H4 (cell line): ENCODE measurements around the gene IGF1R. TPM values are rescaled to one million over a fixed set of nuclear protein-coding genes. Genes with fewer than 3 reads are reported as not detected.

Source experiments
- DNase-seq: peaks from one replicate; pipeline ENCODE4 v3.0.0-alpha.2; 2015; ENCODE audit warnings: low spot score
- total RNA-seq: library from RNA; depleted of rRNA; stranded (reverse); fragments of >200 nt; shearing (Covaris generic); gene quantifications from 2 replicates; pipeline ENCODE4 v1.2.3, GENCODE V29; 2014

Gene IGF1R
- total RNA-seq, 1 experiment from 2014 or later, result 15.5 TPM

GRCh38 chr15:98745650-98746374, 97.5 kb downstream of the IGF1R start:
- DNase-seq, result no peak

- no peak for DNase-seq
These were observed 98.2 kb downstream of the IGF1R start for GRCh38 chr15:98746375-98747155.

GRCh38 chr15:98751767-98752166, 103.4 kb downstream of the IGF1R start:
- no peak for DNase-seq

GRCh38 chr15:98753726-98754656, 105.7 kb downstream of the IGF1R start:
- DNase-seq, result peak; percentile 23

GRCh38 chr15:98754657-98755022, 106.3 kb downstream of the IGF1R start:
- no peak for DNase-seq

- DNase-seq, result no peak
These were observed 106.8 kb downstream of the IGF1R start for GRCh38 chr15:98755138-98755537.

- DNase-seq, result no peak
These were observed 107.4 kb downstream of the IGF1R start for GRCh38 chr15:98755781-98756180.

GRCh38 chr15:98758224-98758623, 109.9 kb downstream of the IGF1R start:
- DNase-seq, result no peak

GRCh38 chr15:98759277-98759676, 110.9 kb downstream of the IGF1R start:
- no peak for DNase-seq

GRCh38 chr15:98760112-98760826, 111.9 kb downstream of the IGF1R start:
- DNase-seq, result no peak

GRCh38 chr15:98760975-98761374, 112.6 kb downstream of the IGF1R start:
- no peak for DNase-seq

- DNase-seq, result no peak
These were observed 114.8 kb downstream of the IGF1R start for GRCh38 chr15:98763179-98763578.

- no peak for DNase-seq
These were observed 116.0 kb downstream of the IGF1R start for GRCh38 chr15:98764291-98764690.

- DNase-seq, result no peak
These were observed 117.3 kb downstream of the IGF1R start for GRCh38 chr15:98765610-98766009.

GRCh38 chr15:98767692-98768091, 119.4 kb downstream of the IGF1R start:
- DNase-seq, result no peak

- no peak for DNase-seq
These were observed 121.5 kb downstream of the IGF1R start for GRCh38 chr15:98769867-98770266.

- no peak for DNase-seq
These were observed 122.6 kb downstream of the IGF1R start for GRCh38 chr15:98770984-98771383.

- no peak for DNase-seq
These were observed 123.2 kb downstream of the IGF1R start for GRCh38 chr15:98771541-98771940.

GRCh38 chr15:98772895-98773294, 124.6 kb downstream of the IGF1R start:
- no peak for DNase-seq

- DNase-seq, result no peak
These were observed 125.3 kb downstream of the IGF1R start for GRCh38 chr15:98773616-98774015.

- no peak for DNase-seq
These were observed 126.6 kb downstream of the IGF1R start for GRCh38 chr15:98774756-98775497.
